ENCODE measurements around the gene ALG8. TPM values are rescaled to one million over a fixed set of nuclear protein-coding genes. Genes with fewer than 3 reads are reported as not detected.
"Not testable (repeated sequence)": the region's sequence is repeated elsewhere in the genome, so short reads cannot be mapped to it uniquely, and the experiment has no call there.

Gene ALG8
- total and polyA plus RNA-seq, 2 of the 8 experiments (the other 6 are each of a cell fraction or from before 2014, with no cell fraction given): 66.7 to 84.3 TPM

DNA sequence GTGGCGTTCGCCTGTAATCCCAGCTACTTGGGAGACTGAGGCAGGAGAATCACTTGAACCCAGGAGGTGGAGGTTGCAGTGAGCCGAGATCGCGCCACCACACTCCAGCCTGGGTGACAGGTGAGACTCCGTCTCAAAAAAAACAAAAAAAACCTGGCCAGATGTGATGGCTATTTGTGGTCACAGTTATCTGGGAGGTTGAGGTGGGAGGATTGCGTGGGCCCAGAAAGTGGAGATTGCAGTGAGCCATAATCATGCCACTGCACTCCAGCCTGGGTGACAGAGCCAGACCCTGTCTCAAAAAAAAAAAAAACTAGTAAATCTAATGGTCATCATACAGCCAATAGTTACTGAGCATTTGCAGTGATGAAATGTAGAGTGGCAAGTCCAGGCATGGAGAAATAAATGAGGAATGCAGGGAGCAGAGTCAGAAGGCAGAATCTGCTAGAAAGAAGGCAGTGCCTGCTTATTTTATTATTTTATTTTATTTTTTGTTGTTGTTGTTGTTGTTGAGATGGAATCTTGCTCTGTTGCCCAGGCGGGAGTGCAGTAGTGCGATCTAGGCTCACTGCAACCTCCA lies 79.6 kb downstream of the ALG8 start:
- CTCF ChIA-PET (ENCODE audit: partially characterized antibody): interaction anchor here (1.3 kb wide), 1 partner anchor 14 kb away, joined by 3 read pairs; no protein-coding TSS in a partner anchor
- H3K18ac ChIP-seq (ENCODE audit: extremely low read depth, low read length); H3K27ac ChIP-seq (ENCODE audit: low read depth, low read length); H2BK15ac ChIP-seq (ENCODE audit: low read length); H4K20me1 ChIP-seq (replicated peaks in 1 of 2; ENCODE audit: control insufficient read depth in 1 of 2, insufficient read depth in 2 of 2, low read length in 2 of 2); H2BK12ac ChIP-seq (ENCODE audit: low read depth, low read length); H3K79me1 ChIP-seq (ENCODE audit: low read depth, low read length); H2BK5ac ChIP-seq (ENCODE audit: low read depth, low read length); H4K5ac ChIP-seq (ENCODE audit: insufficient read length, low read depth, low read length); DNase-seq (ENCODE audit: low read depth in 1 of 2, low spot score in 2 of 2); H3K36me3 ChIP-seq (ENCODE audit: control insufficient read depth in 2 of 4, insufficient read depth in 4 of 4, low read length in 3 of 4); H3K4me1 ChIP-seq (replicated peaks in 1 of 4; ENCODE audit: control insufficient read depth in 3 of 4, insufficient read depth in 4 of 4, low read length in 3 of 4); H3K27me3 ChIP-seq (replicated peaks in 1 of 4; ENCODE audit: control insufficient read depth in 3 of 4, extremely low read depth in 1 of 4, insufficient read depth in 3 of 4, low read length in 3 of 4); H3K23me2 ChIP-seq (ENCODE audit: low read depth, low read length); H3K9me3 ChIP-seq (ENCODE audit: insufficient read depth in 2 of 2, low read depth in 1 of 2, low read length in 1 of 2); H2AFZ ChIP-seq (ENCODE audit: low read length); H2AK5ac ChIP-seq (ENCODE audit: low read depth, low read length); H3K79me2 ChIP-seq (ENCODE audit: control insufficient read depth in 1 of 2, insufficient read depth in 2 of 2, low read length in 2 of 2); H3K9ac ChIP-seq (replicated peaks in 1 of 4; ENCODE audit: extremely low read depth in 1 of 4, low read depth in 3 of 4, low read length in 3 of 4); H2BK20ac ChIP-seq (ENCODE audit: low read length); H3K23ac ChIP-seq (ENCODE audit: insufficient read length); H3K4ac ChIP-seq (replicated peaks; ENCODE audit: insufficient read length, low read depth, low read length); H4K8ac ChIP-seq (ENCODE audit: extremely low read depth, insufficient read depth, low read length); FAIRE-seq; H2BK120ac ChIP-seq (replicated peaks; ENCODE audit: low read depth, low read length); H4K91ac ChIP-seq (replicated peaks; ENCODE audit: insufficient read length, low read length); H3K4me3 ChIP-seq (ENCODE audit: extremely low read depth in 1 of 4, insufficient read depth in 2 of 4, low read depth in 3 of 4, low read length in 4 of 4); POLR2A ChIA-PET (ENCODE audit: partially characterized antibody); H3K4me2 ChIP-seq (ENCODE audit: insufficient read depth in 1 of 2, low read depth in 2 of 2, low read length in 2 of 2); H3K14ac ChIP-seq (ENCODE audit: insufficient read length); H3K56ac ChIP-seq (replicated peaks; ENCODE audit: insufficient read length, low read depth, low read length): not testable (repeated sequence)
- WGBS, 2 experiments (ENCODE audit: extremely low coverage in 1 of 2, insufficient coverage in 1 of 2, insufficient read length in 1 of 2, insufficient replicate concordance in 2 of 2, low coverage in 1 of 2, low lambda C conversion rate in 2 of 2, missing lambda C conversion rate in 1 of 2): 86% methylated on average over 9 of the region's 9 CpGs; no CpG with 5 or more reads in 1 of the 2 experiments
